ENCODE data around the gene SUSD5.
"Not testable (repeated sequence)": the region's sequence is repeated elsewhere in the genome, so short reads cannot be mapped to it uniquely, and the experiment has no call there.

Gene SUSD5

DNA sequence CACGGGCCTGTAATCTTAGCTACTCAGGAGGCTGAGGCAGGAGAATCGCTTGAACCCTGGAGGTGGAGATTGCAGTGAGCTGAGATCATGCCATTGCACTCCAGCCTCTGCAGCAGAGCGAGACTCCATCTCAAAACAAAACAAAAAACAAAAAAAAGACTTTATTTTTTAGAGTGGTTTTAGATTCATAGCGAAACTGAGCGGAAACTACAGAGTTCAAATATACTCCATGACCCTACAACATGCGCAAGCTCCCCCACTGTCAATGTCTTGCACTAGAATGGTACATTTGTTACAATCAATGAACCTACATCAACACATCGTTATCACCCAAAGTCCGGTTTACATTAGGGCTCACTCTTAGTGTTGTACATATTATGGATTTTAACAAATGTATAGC lies 107.0 kb downstream of the SUSD5 start:
- DNase-seq: no peak

DNA sequence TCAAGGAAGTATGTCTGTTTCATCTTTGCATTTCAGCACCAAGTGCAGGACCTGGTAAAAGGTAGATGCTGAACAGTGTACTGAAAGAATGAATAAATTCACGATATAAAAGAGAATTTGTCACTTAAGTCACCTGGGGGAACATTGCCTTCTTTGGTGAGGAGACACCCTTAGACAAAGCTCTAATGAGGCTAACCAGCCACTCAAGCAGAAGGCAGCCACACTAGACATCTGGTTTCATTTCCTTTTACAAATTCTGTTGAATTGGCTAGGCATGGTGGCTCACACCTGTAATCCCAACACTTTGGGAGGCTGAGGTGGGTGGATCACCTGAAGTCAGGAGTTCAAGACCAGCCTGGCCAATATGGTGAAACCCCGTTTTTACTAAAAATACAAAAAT lies 111.8 kb downstream of the SUSD5 start:
- DNase-seq: not testable (repeated sequence)

DNA sequence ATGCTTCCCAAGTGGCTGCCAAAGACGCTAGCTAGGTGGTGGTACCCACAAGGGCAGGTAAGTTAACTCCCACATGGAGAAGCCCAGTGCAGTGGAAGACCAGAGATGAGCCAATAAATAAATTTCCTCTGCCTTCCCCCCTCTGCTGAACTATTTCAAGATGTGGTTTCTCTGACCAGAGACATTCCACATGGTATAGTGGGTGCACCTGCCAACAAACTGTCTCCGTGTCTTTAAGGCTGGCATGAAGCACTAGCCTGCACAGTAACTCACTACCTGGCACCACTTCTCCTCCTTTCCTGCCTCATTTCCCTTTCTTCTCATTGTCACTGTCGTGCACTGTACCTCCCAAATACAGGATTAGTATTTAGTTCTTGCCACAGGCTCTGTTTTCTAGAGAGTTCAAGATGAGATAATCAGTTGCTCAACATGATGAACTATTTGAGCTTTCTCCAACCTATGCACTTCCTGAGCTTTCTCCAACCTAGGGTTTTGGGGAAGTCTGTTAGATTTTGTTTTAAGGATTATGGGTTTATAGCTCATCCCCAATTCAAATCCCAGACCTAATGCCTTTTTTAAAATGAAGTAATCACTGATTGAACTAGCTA lies 113.2 kb downstream of the SUSD5 start:
- no peak for DNase-seq

DNA sequence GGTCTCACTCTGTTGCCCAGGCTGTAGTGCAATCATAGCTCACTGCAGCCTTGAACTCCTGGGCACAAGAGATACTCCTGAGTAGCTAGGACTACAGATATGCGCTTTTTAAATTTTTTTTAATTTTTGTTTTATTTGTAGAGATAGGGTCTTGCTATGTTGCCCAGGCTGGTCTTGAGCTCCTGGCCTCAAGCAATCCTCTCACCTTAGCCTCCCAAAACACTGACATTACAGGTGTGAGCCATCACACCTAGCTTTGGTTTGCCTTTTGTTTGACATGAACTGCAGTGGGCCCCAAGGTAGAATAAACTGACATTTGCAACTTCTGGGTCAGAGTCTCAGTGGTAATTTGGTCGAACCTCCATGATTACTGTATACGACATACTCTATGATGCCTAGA lies 113.8 kb downstream of the SUSD5 start:
- DNase-seq: no peak

DNA sequence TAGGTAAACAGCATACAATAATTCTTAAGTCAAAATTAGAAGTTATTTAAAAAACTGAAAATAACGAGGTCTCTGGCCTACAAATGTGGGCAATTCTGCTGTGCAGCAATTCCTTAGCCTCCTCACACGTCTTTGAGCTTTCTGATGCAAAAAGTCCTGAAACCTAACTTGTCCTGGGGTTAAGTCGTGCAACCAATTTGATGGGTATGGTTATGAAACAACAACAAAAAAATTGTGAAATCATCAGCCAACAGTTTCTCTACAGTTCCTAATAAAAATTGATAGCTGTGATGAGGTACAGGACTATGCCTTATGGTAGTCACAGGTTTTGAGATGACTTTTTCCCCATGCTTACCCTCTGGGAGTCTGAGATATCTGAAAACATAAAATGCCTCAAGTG lies 115.1 kb downstream of the SUSD5 start:
- DNase-seq: no peak

DNA sequence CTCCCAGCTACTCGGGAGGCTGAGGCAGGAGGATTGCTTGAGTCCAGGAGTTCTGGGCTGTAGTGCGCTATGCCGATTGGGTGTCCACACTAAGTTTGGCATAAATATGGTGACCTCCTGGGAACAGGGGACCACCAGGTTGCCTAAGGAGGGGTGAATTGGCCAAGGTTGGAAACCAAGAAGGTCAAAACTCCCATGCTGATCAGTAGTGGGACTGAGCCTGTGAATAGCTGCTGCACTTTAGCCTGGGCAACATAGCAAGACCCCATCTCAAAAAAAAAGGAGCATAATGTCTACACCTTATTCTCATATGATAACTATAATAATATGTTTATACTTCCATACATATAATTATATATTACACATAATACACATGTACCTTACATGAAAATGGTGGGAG lies 115.6 kb downstream of the SUSD5 start:
- no peak for DNase-seq

DNA sequence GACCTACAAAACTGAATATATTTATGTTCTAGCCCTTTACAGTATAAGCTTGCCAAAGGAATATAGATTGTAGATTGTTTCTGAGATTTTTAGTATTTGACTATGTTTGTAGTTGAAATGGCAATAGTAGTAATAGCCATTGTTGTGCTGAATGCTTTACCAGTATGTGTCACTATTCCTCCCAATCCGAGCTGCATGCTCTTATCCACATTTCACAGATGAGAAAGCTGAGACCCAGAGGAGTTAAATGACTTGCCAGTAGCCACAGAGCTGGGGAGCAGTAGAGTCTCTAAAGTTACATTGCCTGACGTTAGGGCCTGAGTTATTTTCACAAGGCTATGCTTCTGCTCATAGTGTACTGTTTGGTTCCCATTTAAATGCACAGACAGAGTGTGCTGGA lies 118.4 kb downstream of the SUSD5 start:
- no peak for DNase-seq
